Activated CD8-positive, alpha-beta memory T cell treated with anti-CD3 and anti-CD28 coated beads, Interleukin-2, amount 50 U/mL, for 48 hours (primary cell): ENCODE results near the gene GDPD5.

Experiments
- DNase-seq: peaks from one replicate; pipeline ENCODE4 v3.0.0-alpha.2; 2020

The GDPD5 gene

GRCh38 chr11:75469785-75470405, 55.8 kb downstream of the GDPD5 start:
- DNase-seq, result no peak

- no peak for DNase-seq
Measured at GRCh38 chr11:75468534-75469340, 57.0 kb downstream of the GDPD5 start.

- no peak for DNase-seq
Measured at GRCh38 chr11:75467881-75468280, 57.9 kb downstream of the GDPD5 start.

GRCh38 chr11:75467311-75467710, 58.4 kb downstream of the GDPD5 start:
- DNase-seq, result no peak

- DNase-seq, result no peak
Measured at GRCh38 chr11:75465701-75466531, 59.8 kb downstream of the GDPD5 start.

- no peak for DNase-seq
Measured at GRCh38 chr11:75463106-75463774, 62.5 kb downstream of the GDPD5 start.

GRCh38 chr11:75462117-75462653, 63.6 kb downstream of the GDPD5 start:
- DNase-seq, result no peak

GRCh38 chr11:75461151-75461550, 64.6 kb downstream of the GDPD5 start:
- DNase-seq, result no peak

- no peak for DNase-seq
Measured at GRCh38 chr11:75456596-75457183, 69.1 kb downstream of the GDPD5 start.

- no peak for DNase-seq
Measured at GRCh38 chr11:75454987-75455386, 70.8 kb downstream of the GDPD5 start.

- DNase-seq, result no peak
Measured at GRCh38 chr11:75453916-75454655, 71.7 kb downstream of the GDPD5 start.

GRCh38 chr11:75450826-75451821, 74.6 kb downstream of the GDPD5 start:
- peak; percentile 84 for DNase-seq

- no peak for DNase-seq
Measured at GRCh38 chr11:75450236-75450635, 75.5 kb downstream of the GDPD5 start.

- no peak for DNase-seq
Measured at GRCh38 chr11:75449776-75450175, 76.0 kb downstream of the GDPD5 start.

- no peak for DNase-seq
Measured at GRCh38 chr11:75449271-75449670, 76.5 kb downstream of the GDPD5 start.

GRCh38 chr11:75447415-75447814, 78.3 kb downstream of the GDPD5 start:
- DNase-seq, result no peak

GRCh38 chr11:75445315-75445953, 80.3 kb downstream of the GDPD5 start:
- peak; percentile 91 for DNase-seq

- no peak for DNase-seq
Measured at GRCh38 chr11:75443043-75443442, 82.7 kb downstream of the GDPD5 start.

GRCh38 chr11:75442161-75442885, 83.4 kb downstream of the GDPD5 start:
- DNase-seq, result no peak
